ENCODE measurements around the gene HOXA4. TPM values are rescaled to one million over a fixed set of nuclear protein-coding genes. Genes with fewer than 3 reads are reported as not detected.

Gene HOXA4
- total RNA-seq, 1 donor from 2014 or later, result 0.30 TPM

- no peak for TF ChIP-seq CTCF (IDR thresholded peaks at IDR 0.05)
- H3K4me1 Mint-ChIP-seq (ENCODE audit: low read depth), result peaks cover 67% of the 10 kb centered on the region
- peak overlapping the region; percentile 75 for H3K4me3 Mint-ChIP-seq (ENCODE audit: unreplicated experiment)
- H3K27ac Mint-ChIP-seq (ENCODE audit: unreplicated experiment), result peak overlapping the region; percentile 99
- no peak for DNase-seq (ENCODE audit: low spot score)
- H3K9me3 Mint-ChIP-seq (ENCODE audit: low read depth), result no peaks in the 10 kb centered on the region
- H3K36me3 Mint-ChIP-seq (ENCODE audit: low read depth), result peaks cover 8% of the 10 kb centered on the region
- H3K27me3 Mint-ChIP-seq (ENCODE audit: low read depth), result peaks cover 51% of the 10 kb centered on the region
Observed at GRCh38 chr7:27107391-27108381, 22.9 kb downstream of the HOXA4 start.

DNA sequence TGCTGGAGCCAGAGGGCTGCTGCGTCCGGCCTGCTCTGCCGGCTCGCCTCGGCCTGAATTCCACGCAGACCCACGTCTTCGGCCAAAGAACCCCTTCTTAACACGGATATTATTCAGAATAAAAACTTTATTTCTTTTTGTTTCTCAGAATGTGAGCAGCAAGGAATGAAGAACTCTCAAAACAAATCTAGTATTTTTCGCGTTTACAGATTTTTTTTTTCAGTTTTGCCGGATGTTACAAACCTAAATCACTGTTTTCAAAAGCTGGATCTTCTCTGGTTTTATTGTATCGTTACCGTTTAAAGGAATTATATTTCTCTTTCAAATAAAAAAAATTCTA is 23.7 kb downstream of the HOXA4 start:
- Mint-ChIP-seq H3K27ac (ENCODE audit: unreplicated experiment) (peak overlapping the region; percentile 99), H3K4me1 (ENCODE audit: low read depth) (peaks cover 72% of the 10 kb centered on the region), H3K27me3 (ENCODE audit: low read depth) (peaks cover 45% of the 10 kb centered on the region), H3K4me3 (ENCODE audit: unreplicated experiment) (peak overlapping the region; percentile 75), H3K36me3 (ENCODE audit: low read depth) (peaks cover 5% of the 10 kb centered on the region), H3K9me3 (ENCODE audit: low read depth) (no peaks in the 10 kb centered on the region)
- no peak for TF ChIP-seq CTCF (IDR thresholded peaks at IDR 0.05)
- no peak for DNase-seq (ENCODE audit: low spot score)

- H3K27me3 Mint-ChIP-seq (ENCODE audit: low read depth), result peaks cover 44% of the 10 kb centered on the region
- H3K4me1 Mint-ChIP-seq (ENCODE audit: low read depth), result peaks cover 77% of the 10 kb centered on the region
- peak overlapping the region; percentile 99 for H3K27ac Mint-ChIP-seq (ENCODE audit: unreplicated experiment)
- no peak for TF ChIP-seq CTCF (IDR thresholded peaks at IDR 0.05)
- H3K36me3 Mint-ChIP-seq (ENCODE audit: low read depth), result peaks cover 9% of the 10 kb centered on the region
- H3K4me3 Mint-ChIP-seq (ENCODE audit: unreplicated experiment), result peak overlapping the region; percentile 75
- no peak for DNase-seq (ENCODE audit: low spot score)
- H3K9me3 Mint-ChIP-seq (ENCODE audit: low read depth), result no peaks in the 10 kb centered on the region
Observed at GRCh38 chr7:27106181-27106900, 24.2 kb downstream of the HOXA4 start.

GRCh38 chr7:27105301-27106031 is 25.1 kb downstream of the HOXA4 start:
- Mint-ChIP-seq H3K4me3 (ENCODE audit: unreplicated experiment) (peak overlapping the region; percentile 75), H3K27me3 (ENCODE audit: low read depth) (peaks cover 42% of the 10 kb centered on the region), H3K4me1 (ENCODE audit: low read depth) (peaks cover 80% of the 10 kb centered on the region), H3K27ac (ENCODE audit: unreplicated experiment) (peak overlapping the region; percentile 99), H3K36me3 (ENCODE audit: low read depth) (peaks cover 15% of the 10 kb centered on the region), H3K9me3 (ENCODE audit: low read depth) (no peaks in the 10 kb centered on the region)
- DNase-seq (ENCODE audit: low spot score), result no peak
- TF ChIP-seq CTCF (IDR thresholded peaks at IDR 0.05), result no peak

Data from chondrocyte (in vitro differentiated cells).